IPS-11a (cell line): ENCODE data around the gene DNAJA2.

Experiments used
- H3K4me3 ChIP-seq: one replicate; pipeline ENCODE4 v1.5.1; 2013; ENCODE audit warnings: low read depth, low read length, control low read depth

Gene DNAJA2

DNA sequence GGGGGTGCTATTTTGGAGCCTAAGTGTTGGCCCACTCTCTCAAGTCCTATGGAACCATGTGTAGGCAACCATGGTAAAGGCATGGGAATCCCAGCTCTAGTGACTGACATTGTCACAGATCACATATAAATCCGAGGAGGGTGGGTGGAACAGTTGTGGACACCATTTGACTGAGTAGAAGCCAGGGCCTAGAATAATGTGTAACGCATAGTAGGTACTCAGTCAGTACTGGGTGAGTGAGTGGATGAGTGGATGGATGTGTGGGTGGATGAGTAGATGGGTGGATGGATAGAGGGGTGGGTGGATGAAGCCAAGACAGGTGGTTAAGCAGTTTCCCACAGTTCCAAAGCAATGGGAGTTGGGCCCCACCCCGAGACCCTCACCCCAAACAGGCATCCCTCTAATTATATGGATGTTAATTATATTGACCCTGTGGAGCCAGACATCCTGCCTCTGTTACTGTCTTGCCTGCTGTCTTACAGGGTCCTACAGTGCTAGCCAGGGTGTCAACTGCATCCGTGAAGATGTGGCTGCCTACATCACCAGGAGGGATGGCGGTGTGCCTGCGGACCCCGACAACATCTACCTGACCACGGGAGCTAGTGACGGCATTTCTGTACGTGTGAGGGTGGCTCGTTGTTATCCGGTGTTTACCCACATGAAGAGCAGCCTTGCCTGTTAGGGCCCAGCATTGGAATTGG, 67.0 kb downstream of the DNAJA2 start:
- no peak overlapping the region for H3K4me3 ChIP-seq
